COLO668 (cell line): Measurements from ENCODE around the gene FOXA1.
A peak's percentile ranks its signal among the peaks of the same experiment; 100 is the strongest.

ENCODE experiments used
- DNase-seq: peaks from one replicate; lab custom pipeline; 2025; ENCODE audit not compliant: unreplicated experiment; lab: John Stamatoyannopoulos, UW

The FOXA1 gene

GRCh38 chr14:37594971-37595808 is at the start of gene FOXA1, which contains the start of gene TTC6:
Gene FOXA1 (minus strand): TSS chr14:37595249. CDS start chr14:37594972, 277 bp downstream.
Gene TTC6 (plus strand): TSS chr14:37595629. CDS start chr14:37622065, 26,436 bp downstream.
- DNase-seq, result peak; percentile 97

DNA sequence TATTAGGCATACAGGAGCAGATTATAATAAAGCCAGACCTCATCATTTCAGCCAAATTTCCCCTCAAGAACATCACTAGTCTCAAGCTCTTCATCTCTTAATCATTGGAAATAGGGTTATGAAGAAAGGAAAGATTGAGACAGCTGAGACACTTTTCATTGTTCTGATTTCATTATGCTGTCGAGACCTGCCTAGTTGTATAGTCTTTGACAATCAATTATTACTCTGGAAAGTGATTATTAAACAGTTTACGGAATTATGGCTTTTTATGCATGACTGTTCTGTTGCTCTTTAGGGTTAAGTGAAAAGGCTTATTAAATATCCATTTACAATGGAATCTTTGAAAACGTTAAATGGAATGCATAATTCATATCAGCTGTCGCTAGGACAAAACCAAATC is 48.7 kb upstream of the FOXA1 start:
- no peak for DNase-seq

- no peak for DNase-seq
Observed at GRCh38 chr14:37642125-37642524, 47.1 kb upstream of the FOXA1 start.

DNA sequence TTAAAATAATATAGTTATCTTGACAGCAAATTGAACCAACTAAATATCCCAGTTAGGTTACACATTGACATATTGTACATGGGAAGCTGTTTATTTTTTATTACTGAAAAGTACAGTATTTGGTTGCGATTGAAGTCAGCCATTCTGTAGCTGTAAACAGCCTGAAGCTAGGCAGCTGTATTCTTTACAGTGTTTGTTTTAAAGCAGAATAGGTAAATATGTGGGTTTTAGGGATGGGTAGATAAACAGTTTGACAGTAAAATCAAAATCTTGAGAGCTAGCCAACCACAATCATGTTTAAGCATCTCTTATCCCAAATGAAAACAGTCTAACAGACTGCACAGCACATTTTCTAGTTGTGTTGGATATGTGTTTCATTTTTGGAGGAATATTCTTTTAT is 46.1 kb upstream of the FOXA1 start:
- DNase-seq, result no peak

DNA sequence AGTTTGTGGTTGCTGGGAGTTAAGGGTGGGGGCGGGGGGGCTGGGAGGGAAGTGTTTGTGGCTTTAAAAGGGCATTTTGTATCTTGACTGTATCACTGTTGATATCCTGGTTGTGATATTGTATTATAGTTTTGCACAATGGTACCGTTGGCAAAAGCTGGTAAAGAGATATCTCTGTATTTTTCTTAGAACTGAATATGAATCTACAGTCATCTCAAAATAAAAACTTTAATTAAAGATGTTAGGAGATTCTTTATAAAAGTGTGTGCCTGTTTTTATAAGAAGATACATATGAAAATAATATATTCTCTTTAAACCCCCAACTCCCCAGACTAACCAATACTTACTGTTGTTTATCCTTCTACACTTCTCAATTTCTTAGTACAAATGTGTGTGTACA is 43.5 kb upstream of the FOXA1 start:
- no peak for DNase-seq

DNA sequence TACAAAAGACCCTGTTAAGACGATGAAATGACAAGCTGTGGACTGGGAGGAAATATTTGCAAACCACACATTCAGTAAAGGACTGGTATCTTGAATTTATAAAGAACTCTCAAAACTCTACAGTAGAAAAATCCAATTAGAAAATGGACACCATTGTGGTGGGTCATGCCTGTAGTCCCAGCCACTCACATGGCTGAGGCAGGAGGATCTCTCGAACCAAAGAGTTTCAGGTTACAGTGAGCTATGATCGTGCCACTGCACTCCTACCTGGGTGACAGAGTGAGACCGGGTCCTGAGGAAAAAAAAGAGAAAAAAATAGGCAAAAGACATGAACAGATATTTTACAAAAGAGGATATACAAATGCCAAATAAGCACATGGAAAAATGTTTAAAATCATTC is 42.3 kb upstream of the FOXA1 start:
- no peak for DNase-seq

DNA sequence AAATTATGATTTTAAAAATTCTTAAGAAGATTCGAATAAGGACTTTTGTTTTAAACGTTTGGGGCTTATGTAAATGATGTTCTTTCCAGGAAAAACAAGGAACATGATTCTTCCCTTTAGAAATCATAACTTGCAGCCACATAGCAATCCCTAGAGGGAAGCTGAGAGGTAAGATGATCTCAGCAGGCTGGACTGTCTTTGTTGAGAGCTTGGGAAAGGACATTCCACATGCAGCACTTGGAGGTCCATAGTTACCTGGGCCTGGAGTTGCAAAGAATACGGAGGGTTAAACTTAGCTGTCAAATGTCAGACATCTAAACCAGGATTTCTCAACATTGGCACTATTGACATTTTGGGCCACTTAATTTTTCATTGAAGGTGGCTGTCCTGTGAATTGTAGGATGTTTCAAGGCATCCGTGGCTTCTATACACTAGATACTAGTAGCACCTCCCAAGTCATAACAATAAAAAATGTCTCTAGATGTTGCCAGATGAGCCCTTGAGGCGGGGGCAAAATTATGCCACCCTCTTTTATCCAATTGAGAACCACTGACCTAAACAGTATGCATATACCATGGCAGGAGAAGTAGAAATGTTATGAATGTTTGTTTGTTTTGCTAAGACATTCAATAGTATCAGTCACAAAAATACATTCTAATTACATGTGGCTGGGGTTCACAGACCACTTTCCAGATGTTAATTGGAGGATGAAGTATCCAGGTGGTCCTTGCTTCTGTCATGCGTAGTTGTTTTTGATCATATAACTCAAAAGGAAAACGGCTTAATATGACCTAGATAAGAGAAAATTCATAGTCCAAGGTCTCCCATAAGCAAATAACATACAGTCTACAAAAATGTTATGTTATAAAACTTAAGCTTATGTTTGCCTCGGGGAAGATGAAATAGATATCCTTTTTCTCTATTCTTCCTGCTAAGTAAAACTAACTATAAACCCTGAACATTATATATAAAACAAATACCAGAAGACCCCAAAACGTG is 30.8 kb upstream of the FOXA1 start:
- no peak for DNase-seq

GRCh38 chr14:37623971-37624370 is 28.9 kb upstream of the FOXA1 start:
- DNase-seq, result no peak

DNA sequence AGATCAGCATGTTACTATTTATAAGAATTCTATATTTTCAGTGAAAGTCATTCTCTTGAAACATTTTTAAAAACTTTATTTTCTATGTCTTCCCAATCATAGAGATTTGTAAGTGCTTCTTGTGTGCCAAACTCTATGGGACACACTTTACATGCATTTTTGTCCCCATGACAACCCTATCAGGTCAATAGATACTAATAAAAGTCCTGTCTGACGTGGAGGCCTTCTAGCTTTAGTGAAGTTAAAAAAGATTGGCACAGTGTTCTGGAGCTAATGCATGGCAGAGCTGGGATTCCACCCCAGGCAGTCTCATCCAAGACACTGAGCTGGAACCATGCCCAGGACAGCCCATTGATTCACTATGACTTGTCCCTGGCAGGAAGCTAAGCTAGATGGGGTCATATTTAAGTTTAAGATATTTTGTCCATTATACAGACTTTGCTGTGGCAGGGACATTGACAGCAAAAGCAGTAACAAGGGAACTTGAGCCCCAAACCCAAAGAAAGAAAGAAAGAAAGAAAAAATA is 28.4 kb upstream of the FOXA1 start:
- DNase-seq, result no peak

GRCh38 chr14:37622231-37622923 is 27.3 kb upstream of the FOXA1 start:
- no peak for DNase-seq

DNA sequence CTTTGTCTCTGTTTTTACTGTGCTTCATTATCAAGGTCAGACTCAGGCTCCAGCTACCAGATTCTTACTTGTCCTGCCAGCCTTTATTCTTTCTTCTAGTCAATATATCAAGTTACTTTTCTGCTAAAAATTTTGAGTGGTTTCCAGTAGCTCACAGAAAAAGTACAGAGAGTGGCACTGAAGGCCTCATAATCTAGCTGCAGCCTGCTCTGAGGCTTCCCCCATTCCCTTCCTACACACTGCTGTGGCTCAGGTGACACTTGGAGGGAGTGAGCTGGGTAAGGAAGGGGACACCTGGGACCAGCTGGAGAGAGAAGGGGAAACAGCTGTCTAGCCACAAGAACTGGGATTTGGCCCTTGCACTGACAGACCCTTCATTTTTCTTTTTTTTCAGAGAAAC is 25.8 kb upstream of the FOXA1 start:
- DNase-seq, result no peak

GRCh38 chr14:37618498-37619028 is 23.5 kb upstream of the FOXA1 start:
- DNase-seq, result no peak

GRCh38 chr14:37617864-37618365 is 22.9 kb upstream of the FOXA1 start:
- no peak for DNase-seq

DNA sequence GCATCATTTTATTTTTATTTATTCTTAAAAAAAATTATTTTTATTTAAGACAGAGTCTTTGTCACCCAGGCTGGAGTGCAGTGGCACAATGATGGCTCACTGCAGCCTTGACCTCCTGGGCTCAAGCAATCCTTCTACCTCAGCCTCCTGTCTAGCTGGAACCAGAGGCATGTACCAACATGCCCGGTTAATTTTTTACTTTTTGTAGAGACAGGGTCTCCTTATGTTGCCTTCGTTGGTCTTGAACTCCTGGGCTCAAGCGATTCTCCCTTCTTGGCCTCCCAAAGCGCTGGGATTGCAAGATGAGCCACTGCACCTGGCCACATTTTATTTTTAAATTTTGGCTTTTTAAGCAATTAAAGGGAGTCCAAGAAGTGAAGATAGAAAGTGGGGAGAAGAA is 21.8 kb upstream of the FOXA1 start:
- DNase-seq, result no peak

- DNase-seq, result no peak
Observed at GRCh38 chr14:37615582-37616289, 20.7 kb upstream of the FOXA1 start.

DNA sequence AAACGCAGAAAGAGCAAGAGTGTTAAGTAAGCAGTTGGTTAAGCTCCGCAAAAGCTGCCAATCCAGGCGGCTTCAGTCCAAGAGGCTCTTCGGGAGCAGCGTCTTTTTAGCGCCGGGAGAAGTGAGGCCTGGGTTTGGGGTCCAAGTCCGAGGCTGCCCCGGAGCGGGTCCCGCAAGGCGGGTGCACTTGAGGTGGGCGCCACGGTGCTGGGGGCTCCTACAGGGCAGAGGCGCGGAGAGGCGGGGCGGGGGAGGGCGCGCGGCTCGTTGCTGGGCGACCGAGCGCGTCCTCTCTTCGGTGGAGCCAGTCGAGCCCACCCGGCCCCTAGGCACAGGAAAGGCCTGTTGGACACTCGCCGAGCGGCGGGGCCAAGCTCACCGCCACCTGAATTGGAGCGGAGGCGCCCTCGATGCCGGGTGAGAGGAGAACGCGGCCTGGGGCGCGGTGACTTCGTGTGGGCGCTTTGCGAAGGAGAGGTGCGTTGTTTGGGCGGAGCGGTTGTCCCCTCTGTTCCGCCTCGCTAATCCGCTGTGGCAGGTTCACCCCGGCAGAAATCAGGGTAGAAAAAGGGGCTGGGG is 16.0 kb upstream of the FOXA1 start:
- no peak for DNase-seq

GRCh38 chr14:37608649-37609048 is 13.6 kb upstream of the FOXA1 start:
- DNase-seq, result no peak

DNA sequence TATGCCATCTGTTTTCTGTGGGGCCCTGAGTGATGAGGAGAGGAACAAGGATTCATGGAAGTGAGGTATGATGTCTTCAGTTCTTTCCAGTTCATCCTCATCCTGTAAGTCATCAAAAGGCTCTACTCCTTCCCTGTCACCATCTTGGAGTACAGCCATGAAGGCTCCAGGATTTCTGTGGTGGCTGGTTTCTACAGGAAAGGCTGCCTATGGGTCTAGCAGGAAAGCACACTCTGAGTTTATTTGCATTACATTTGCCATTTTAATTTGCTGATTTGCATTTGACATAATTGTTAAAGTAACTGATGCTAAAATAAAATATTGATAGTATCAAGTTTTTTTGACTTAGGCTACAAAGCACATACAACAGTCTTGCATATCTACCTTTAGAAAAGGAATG is 11.6 kb upstream of the FOXA1 start:
- no peak for DNase-seq

DNA sequence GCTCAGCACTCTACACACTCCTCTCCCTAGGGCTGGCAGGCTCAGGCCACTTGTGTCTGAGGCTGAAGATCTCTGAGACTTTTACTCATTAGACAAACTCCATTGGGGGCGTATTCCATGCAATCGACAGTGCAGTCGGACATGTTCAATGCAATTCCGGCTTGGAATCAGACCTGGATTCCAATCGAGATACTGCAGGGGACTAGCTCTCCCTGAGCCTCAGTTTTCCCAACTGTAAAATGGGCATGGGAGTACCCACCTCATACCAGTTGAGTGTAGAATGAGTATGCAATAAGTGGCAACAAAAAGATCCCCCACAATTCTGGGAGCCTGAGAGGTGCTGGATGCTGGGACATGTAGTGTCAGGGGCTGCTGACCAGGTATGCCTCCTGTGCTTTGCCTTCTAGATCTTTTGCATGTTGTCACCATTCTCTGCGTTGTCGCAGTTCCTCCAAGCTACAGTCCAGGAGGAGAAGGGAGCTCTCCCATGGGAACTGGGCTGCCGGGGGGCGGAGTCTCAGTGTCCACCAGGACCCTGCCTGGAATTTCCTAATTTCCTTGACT is 8.7 kb upstream of the FOXA1 start:
- no peak for DNase-seq
